ENCODE results near the gene COMMD6.
"Not testable (repeated sequence)": the region's sequence is repeated elsewhere in the genome, so short reads cannot be mapped to it uniquely, and the experiment has no call there.

Gene COMMD6

DNA sequence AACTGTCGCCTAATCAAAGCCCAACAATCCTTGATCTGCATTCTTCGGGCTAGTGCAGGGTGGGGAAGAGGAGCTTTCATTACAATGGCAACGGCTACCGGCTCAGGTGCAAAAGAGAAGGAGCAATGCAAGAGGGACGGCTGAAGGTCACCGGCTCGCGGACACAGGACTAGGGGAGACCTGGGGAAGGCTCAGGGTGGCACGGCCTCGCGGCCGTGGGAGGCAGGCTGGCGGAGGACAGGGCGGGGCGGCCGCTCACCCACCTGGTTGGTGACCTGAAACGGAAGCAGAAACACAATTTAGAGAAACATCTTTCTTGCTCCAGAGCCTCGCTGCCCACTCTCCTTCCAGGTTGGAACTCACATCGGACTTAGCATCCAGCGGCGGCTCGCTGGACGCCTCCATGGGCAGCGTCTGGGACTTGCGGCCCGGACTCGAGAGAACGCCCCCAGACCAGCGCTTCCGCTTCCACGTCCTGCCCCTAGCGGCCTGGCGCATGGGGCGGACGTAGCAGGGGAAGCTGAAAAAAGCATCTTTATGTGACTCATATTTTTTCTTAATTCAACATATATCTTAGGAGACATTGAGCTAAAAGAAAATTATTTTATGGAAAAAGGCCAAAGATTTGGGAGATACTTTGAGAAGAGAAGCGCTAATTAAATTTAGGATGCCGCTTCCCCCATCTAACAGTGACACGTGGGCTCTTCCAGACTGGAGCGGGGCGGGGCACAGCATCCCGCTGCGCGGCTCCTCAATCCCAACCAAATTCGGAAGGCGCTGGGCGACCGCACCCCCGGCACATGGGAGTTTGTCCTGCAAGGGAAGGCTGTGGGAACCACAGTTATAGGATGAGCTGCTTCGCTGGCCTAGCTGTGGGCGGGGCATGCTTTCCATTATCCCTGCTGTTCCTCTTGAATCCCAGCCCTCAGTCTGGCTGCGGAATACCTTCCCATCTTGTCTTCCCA lies at the start of gene COMMD6:
TSS of gene COMMD6 (minus strand) at position 441 of the 965 bp plus-strand sequence. CDS start at position 405, 36 bp downstream.
- peak; percentile 53 for DNase-seq (ENCODE audit: low read depth)

DNA sequence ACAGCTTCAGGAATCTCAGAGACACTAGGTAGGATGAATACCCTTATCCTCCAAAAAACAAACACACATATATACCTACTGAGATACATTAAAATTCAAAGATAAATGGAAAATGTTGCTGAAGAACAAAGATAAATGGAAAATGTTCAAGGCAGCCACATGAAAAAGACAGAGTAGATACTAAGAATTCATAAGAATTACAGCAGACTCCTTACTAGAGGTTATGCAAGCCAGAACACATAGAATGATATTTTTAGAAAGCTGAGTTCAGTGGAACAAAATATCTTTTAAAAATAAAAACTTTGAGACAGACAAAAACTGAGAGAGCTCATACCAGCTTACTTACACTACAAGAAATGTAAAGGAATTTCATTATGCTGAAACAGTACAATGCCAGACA lies 47.5 kb upstream of the COMMD6 start:
- DNase-seq (ENCODE audit: low read depth), result no peak

- no peak for DNase-seq (ENCODE audit: low read depth)
Observed at GRCh38 chr13:75583091-75583490, 45.5 kb upstream of the COMMD6 start.

GRCh38 chr13:75581874-75582640 lies 44.4 kb upstream of the COMMD6 start:
- no peak for DNase-seq (ENCODE audit: low read depth)

DNA sequence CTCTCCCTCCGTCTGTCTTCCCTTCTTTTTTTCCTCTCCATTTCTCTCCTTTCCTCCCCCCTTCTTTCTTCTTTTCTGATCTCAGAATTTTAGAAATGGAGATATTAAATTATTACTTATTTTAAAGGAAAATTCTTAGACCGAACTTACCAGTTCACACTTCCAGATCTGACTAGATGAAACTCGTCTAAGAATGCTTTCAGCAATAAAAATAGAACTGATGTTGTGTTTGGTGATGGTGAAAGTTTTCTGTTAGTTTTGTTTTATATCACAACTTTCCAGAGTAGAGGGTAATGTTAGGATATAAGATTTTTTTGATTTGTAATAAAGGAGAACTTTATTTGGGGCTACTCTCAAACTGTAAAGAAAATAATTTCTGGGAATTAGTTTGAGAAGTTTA lies 41.9 kb upstream of the COMMD6 start:
- no peak for DNase-seq (ENCODE audit: low read depth)

DNA sequence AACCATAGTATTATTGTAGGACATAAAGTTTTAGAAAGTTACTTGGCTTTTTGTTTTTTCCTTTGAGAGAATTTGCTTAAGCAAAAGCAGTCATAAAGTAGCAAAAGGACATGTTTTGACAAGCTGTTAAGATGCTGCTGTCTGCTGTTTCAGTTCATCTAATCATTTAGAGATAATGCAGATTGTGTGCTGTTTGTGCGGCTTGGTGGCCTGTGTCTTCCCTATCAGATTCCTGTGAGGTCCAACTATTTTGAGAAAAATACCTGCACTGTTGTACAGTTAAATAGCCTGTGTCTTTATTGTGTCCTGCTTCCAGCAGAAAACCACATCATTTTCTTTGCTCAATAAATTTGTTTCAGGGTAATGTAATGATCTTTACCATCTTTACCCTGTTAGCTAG lies 31.9 kb upstream of the COMMD6 start:
- no peak for DNase-seq (ENCODE audit: low read depth)

DNA sequence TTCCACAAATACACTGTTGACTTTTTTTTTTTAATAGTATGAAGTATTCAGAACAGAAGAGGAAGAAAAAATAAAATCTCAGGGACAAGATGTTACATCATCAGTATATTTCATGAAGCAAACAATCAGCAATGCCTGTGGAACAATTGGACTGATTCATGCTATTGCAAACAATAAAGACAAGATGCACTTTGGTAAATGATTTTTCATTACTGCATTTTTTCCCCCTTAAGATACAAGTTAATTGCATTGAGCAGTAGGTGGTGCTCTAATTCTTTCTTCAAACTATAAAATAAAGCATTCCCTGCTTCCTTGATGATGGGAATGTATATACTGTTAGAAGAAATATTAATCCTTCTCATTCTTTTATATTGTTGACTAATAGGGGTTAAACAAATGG lies 29.0 kb upstream of the COMMD6 start:
- no peak for DNase-seq (ENCODE audit: low read depth)

DNA sequence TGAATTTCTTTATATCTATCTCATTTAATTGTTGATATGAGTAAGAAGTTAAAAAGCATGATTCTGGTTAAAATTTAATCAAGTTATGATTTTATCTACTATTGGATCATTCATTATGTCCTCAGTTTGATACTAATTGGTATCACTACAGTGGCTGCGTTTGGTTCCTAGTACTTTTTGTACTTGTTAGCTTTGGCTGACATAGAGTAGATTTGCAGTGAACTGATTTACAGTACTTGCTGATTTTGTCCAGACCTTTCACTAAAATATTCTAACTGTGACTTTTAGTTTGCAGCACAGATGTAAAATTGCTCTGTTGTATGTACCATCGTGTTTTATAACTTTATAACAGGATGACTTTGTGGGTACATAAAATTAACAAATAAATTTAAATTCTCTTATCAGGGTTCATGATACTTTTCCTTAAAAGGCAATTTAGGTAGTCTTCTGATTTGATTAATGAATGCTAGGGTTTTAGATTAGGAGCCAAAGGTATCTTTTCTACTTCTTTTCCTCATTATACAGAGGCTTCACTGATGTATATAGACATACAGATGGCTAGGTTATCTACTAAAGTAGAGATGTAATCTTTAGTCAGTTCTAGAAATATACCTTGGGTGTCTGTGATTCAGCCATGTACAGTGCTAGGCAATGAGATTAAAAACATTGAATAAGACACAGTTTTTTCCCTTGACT lies 20.7 kb upstream of the COMMD6 start:
- no peak for DNase-seq (ENCODE audit: low read depth)

GRCh38 chr13:75556961-75557360 lies 19.3 kb upstream of the COMMD6 start:
- DNase-seq (ENCODE audit: low read depth), result no peak

DNA sequence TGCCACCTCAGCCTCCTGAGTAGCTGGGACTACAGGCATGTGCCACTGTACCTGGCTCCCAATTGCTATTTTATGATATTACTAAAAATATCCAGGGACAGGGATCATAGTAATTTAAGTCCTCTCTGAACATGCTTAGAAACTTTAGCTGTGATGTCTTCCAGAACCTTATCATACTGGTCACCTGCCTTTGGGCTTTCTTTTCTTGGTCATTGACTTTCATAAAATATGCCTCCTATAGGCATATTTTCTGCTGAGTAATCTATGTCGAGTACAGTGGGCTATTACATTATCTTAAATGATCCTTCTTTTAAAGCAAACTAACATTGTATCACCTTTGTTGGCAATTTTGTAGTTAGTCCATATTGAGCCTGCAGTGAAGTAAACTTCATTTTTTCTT lies 18.2 kb upstream of the COMMD6 start:
- no peak for DNase-seq (ENCODE audit: low read depth)

- no peak for DNase-seq (ENCODE audit: low read depth)
Observed at GRCh38 chr13:75554981-75555380, 17.3 kb upstream of the COMMD6 start.

GRCh38 chr13:75554464-75554863 lies 16.8 kb upstream of the COMMD6 start:
- DNase-seq (ENCODE audit: low read depth), result no peak

GRCh38 chr13:75550159-75550567 lies 12.5 kb upstream of the COMMD6 start:
- no peak for DNase-seq (ENCODE audit: low read depth)

DNA sequence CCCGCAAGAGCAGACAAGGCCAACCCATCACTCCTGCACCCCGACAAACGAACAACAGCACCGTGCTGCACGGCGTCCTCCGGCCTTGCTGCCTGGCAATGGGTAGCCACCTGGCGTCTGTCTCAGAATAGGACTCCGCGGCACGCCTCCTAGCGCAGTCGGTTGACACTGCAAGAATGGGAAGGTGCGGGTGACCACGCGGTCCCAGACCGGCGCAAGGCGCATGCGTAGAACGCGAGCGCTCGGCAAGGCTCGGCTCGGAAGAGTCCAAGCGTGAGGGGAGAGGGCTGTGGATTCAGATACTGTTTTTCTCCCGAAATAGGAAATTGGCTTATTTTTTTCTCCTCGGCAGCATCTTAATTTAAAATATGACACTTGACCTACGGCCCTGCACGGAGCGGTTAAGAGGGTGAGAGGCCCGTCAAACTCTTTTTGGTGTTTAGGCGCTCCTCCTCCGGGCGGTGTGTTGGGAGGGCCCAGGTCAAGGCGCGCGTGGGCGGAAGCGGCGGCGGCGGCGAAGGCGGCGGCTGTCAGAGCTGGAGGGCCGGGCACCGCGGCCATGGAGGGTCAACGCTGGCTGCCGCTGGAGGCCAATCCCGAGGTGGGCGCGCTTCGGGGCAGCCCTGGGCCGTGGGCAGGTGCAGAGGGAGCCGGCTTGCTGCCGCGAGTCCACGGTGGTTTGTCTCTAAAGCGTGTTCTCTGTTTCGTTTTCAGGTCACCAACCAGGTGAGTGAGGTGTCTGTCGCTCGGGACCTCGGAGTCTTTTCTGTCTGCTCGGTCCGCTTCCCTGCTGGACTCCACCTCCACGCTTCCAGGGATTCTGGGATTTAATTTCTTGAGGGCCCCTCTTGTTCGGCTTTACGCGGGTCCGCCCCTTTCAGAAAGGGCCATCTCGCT lies 11.9 kb upstream of the COMMD6 start, which contains the start of gene UCHL3:
TSS of gene UCHL3 (plus strand) at position 530 of the 897 bp plus-strand sequence. CDS start at position 560, 30 bp downstream.
- DNase-seq (ENCODE audit: low read depth), result peak; percentile 60

GRCh38 chr13:75547917-75548316 lies 10.3 kb upstream of the COMMD6 start:
- no peak for DNase-seq (ENCODE audit: low read depth)

DNA sequence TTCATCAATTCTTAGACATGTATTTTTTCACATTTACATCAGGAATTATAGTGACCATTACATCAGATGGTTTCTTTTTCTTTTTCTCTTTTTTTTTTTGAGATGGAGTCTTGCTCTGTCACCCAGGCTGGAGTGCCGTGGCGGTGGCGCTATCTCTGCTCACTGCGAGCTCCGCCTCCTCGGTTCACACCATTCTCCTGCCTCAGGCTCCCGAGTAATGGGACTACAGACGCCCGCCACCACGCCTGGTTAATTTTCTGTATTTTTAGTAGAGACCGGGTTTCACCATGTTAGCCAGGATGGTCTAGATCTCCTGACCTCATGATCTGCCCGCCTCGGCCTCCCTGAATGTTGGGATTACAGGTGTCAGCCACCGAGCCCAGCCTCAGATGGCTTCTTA lies 7.7 kb upstream of the COMMD6 start:
- not testable (repeated sequence) for DNase-seq (ENCODE audit: low read depth)

GRCh38 chr13:75544681-75545330 lies 7.2 kb upstream of the COMMD6 start:
- peak; percentile 82 for DNase-seq (ENCODE audit: low read depth)

DNA sequence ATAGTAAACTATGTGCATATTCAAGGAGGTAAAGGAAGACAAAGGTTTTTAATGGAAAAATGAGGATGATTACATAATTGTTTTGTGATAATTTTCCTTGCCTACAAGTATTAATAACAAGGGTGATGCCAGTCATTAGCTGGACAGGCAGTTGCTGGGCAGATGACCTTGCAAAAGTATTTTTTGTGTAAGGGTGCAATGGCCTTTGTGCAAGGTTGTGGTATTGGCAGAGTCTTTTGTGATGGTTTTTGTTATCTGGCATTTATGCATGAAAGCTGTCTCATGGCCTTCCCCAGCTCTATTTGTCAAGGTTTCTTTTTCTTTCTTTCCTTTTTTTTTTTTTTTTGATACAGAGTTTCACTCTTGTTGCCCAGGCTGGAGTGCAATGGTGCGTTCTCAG lies 4.3 kb upstream of the COMMD6 start:
- no peak for DNase-seq (ENCODE audit: low read depth)

DNA sequence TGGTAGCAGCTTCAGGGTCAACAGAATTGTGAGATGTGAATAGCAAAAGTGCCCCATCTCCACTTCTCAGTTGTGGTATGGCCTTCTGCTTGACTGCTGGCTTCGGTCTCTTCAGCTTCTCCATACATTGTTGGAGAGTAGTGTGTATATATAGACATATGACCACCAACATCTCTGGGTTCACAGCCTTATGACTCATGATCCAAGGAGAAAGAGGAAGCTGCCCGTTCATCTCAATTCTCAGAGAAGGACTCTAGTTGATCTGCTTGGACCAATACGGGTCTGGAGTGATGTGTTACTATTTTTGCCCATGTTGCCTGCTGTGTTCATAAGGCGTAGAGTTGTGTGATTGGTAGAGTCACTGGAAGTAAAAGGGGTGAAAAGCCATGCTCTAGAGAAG lies 3.6 kb upstream of the COMMD6 start:
- DNase-seq (ENCODE audit: low read depth), result no peak

DNA sequence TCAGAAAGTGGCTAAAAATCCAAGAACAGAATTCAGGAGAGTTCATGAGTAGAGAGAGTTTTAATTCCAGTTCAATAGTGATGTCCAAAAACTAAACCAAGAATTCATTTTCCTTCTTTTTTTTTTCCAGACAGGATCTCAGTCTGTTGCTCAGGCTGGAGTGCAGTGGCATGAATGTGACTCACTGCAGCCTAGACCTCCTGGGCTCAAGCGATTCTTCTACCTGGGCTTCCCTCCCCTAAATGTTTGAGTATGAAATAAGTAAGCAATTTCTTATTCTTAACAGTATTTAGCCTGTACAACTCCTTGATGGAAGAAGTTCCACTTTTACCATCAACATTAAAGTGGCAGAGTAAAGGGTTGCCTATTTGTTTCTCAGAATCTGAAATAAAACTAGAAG lies 3.8 kb downstream of the COMMD6 start:
- no peak for DNase-seq (ENCODE audit: low read depth)

DNA sequence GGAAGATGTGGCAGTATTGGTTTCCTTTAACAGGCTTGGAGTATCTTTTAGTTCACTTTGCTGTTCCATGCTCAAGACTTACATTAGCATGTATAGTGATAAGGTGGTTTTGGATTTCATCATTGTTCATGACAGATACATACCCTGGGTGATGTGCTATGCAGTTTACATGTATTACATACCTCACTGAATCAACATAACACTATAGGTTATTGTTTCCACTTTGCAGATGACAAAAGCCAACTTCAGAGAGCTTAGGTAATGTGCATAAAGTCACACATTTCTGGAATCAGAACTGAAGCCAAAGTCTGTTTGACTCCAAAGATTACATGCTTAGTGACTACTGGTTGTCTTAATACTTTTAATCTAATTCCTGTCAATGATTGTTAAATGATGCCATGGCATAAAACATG lies 7.1 kb downstream of the COMMD6 start:
- no peak for DNase-seq (ENCODE audit: low read depth)
